IPS DF 19.7 (cell line): Measurements from ENCODE around the gene EEF2K.
"Not testable (repeated sequence)": the region's sequence is repeated elsewhere in the genome, so short reads cannot be mapped to it uniquely, and the experiment has no call there.

Experiments
- DNase-seq: peaks from one replicate; pipeline ENCODE4 v3.0.0-alpha.2; 2013; ENCODE audit warnings: low read depth, low spot score

The EEF2K gene

GRCh38 chr16:22210285-22210684, 4.2 kb downstream of the EEF2K start:
- no peak for DNase-seq

GRCh38 chr16:22210854-22211253, 4.8 kb downstream of the EEF2K start:
- DNase-seq, result no peak

GRCh38 chr16:22213236-22213635, 7.2 kb downstream of the EEF2K start:
- DNase-seq, result no peak

GRCh38 chr16:22213801-22214200, 7.7 kb downstream of the EEF2K start:
- no peak for DNase-seq

GRCh38 chr16:22214402-22214801, 8.3 kb downstream of the EEF2K start:
- no peak for DNase-seq

GRCh38 chr16:22214889-22215288, 8.8 kb downstream of the EEF2K start:
- no peak for DNase-seq

- no peak for DNase-seq
These were observed 10.2 kb downstream of the EEF2K start for GRCh38 chr16:22216191-22216831.

GRCh38 chr16:22216832-22217225, 10.8 kb downstream of the EEF2K start:
- DNase-seq, result not testable (repeated sequence)

- no peak for DNase-seq
These were observed 12.0 kb downstream of the EEF2K start for GRCh38 chr16:22217890-22218730.

GRCh38 chr16:22219389-22220068, 13.5 kb downstream of the EEF2K start:
- no peak for DNase-seq

- no peak for DNase-seq
These were observed 14.0 kb downstream of the EEF2K start for GRCh38 chr16:22220069-22220440.

GRCh38 chr16:22220714-22221113, 14.6 kb downstream of the EEF2K start:
- no peak for DNase-seq

- DNase-seq, result no peak
These were observed 15.9 kb downstream of the EEF2K start for GRCh38 chr16:22222006-22222405.

GRCh38 chr16:22222998-22223397, 16.9 kb downstream of the EEF2K start:
- no peak for DNase-seq

- no peak for DNase-seq
These were observed 19.0 kb downstream of the EEF2K start for GRCh38 chr16:22225060-22225459.

GRCh38 chr16:22229889-22230288, 23.8 kb downstream of the EEF2K start:
- DNase-seq, result no peak

GRCh38 chr16:22232277-22233036, 26.4 kb downstream of the EEF2K start:
- DNase-seq, result no peak

GRCh38 chr16:22233037-22233372, 26.9 kb downstream of the EEF2K start:
- DNase-seq, result no peak

GRCh38 chr16:22235839-22236745, 30.0 kb downstream of the EEF2K start:
- DNase-seq, result no peak

- no peak for DNase-seq
These were observed 33.2 kb downstream of the EEF2K start for GRCh38 chr16:22239131-22239805.
